Astrocyte (in vitro differentiated cells and primary cell): ENCODE data around the gene FNDC3B. TPM values are rescaled to one million over a fixed set of nuclear protein-coding genes. Genes with fewer than 3 reads are reported as not detected.

Experiments
- DNase-seq: peaks from one replicate; pipeline ENCODE4 v3.0.0-alpha.2; 2010; ENCODE audit warnings: low read depth
- FAIRE-seq: peaks from 2 replicates; lab custom pipeline; 2011; peaks lifted over from hg19 to GRCh38; lab: Jason Lieb, UNC
- H2AFZ ChIP-seq: 2 replicates; pipeline ENCODE4 v1.6.0; 2012; ENCODE audit warnings: low read depth, low read length, inconsistent platforms
- H3K27ac ChIP-seq: 2 replicates; pipeline ENCODE4 v1.5.1; 2011; ENCODE audit warnings: low read depth, low read length, inconsistent platforms
- H3K27me3 ChIP-seq: 2 replicates; pipeline ENCODE4 v1.6.0; 2011; ENCODE audit warnings: low read length, inconsistent platforms; ENCODE audit not compliant: insufficient read depth
- H3K36me3 ChIP-seq: 2 replicates; pipeline ENCODE4 v1.5.1; 2011; ENCODE audit warnings: low read length, inconsistent platforms; ENCODE audit not compliant: insufficient read depth
- H3K4me1 ChIP-seq: 2 replicates; pipeline ENCODE4 v1.5.1; 2011; ENCODE audit warnings: low read length, inconsistent platforms; ENCODE audit not compliant: insufficient read depth
- H3K4me2 ChIP-seq: 2 replicates; pipeline ENCODE4 v1.6.0; 2012; ENCODE audit warnings: low read length, inconsistent platforms
- H3K4me3 ChIP-seq: 2 replicates; pipeline ENCODE4 v1.5.1; 2011; ENCODE audit warnings: low read depth, mild to moderate bottlenecking, low read length, inconsistent platforms; ENCODE audit not compliant: insufficient read depth
- H3K79me2 ChIP-seq: 2 replicates; pipeline ENCODE4 v1.6.0; 2012; ENCODE audit warnings: mild to moderate bottlenecking, low read length, inconsistent platforms; ENCODE audit not compliant: insufficient read depth
- H3K9ac ChIP-seq: 2 replicates; pipeline ENCODE4 v1.6.0; 2012; ENCODE audit warnings: mild to moderate bottlenecking, low read length, inconsistent platforms
- H3K9me3 ChIP-seq: 2 replicates; pipeline ENCODE4 v1.5.1; 2012; ENCODE audit warnings: low read depth, mild to moderate bottlenecking, low read length, inconsistent platforms; ENCODE audit not compliant: insufficient read depth
- H4K20me1 ChIP-seq: 2 replicates; pipeline ENCODE4 v1.6.0; 2012; ENCODE audit warnings: low read length, inconsistent platforms; ENCODE audit not compliant: insufficient read depth
- H3K27ac Mint-ChIP-seq: one replicate; pipeline ENCODE4 v1.8.0; 2021; ENCODE audit warnings: mild to moderate bottlenecking, mixed read lengths; ENCODE audit not compliant: unreplicated experiment
- H3K27me3 Mint-ChIP-seq: one replicate; pipeline ENCODE4 v1.8.0; 2021; ENCODE audit warnings: low read depth, mixed read lengths; ENCODE audit not compliant: unreplicated experiment
- H3K36me3 Mint-ChIP-seq: one replicate; pipeline ENCODE4 v1.8.0; 2021; ENCODE audit warnings: low read depth, mixed read lengths; ENCODE audit not compliant: unreplicated experiment
- H3K4me1 Mint-ChIP-seq: one replicate; pipeline ENCODE4 v1.8.0; 2021; ENCODE audit warnings: low read depth, mixed read lengths; ENCODE audit not compliant: unreplicated experiment
- H3K4me3 Mint-ChIP-seq: one replicate; pipeline ENCODE4 v1.8.0; 2021; ENCODE audit warnings: mild to moderate bottlenecking, moderate library complexity, mixed read lengths; ENCODE audit not compliant: unreplicated experiment
- H3K9me3 Mint-ChIP-seq: one replicate; pipeline ENCODE4 v1.8.0; 2021; ENCODE audit warnings: mild to moderate bottlenecking, mixed read lengths; ENCODE audit not compliant: unreplicated experiment
- EZH2 ChIP-seq: IDR thresholded peaks from 2 replicates; pipeline ENCODE4 v1.6.1; 2012; ENCODE audit warnings: mild to moderate bottlenecking, low read length, inconsistent platforms; ENCODE audit not compliant: insufficient read depth
- total RNA-seq: library from RNA; stranded (reverse); gene quantifications from 2 replicates; pipeline ENCODE4 v1.2.1, GENCODE V29; 2021
- TF ChIP-seq, protein P1 (sequence below): IDR thresholded peaks from 2 replicates; pipeline ENCODE4 v1.5.1; 2011; ENCODE audit warnings: low read depth, mild to moderate bottlenecking, inconsistent platforms, low read length, moderate library complexity; ENCODE audit not compliant: insufficient read depth

The FNDC3B gene
- total RNA-seq, 1 donor from 2014 or later: 327 TPM

DNA sequence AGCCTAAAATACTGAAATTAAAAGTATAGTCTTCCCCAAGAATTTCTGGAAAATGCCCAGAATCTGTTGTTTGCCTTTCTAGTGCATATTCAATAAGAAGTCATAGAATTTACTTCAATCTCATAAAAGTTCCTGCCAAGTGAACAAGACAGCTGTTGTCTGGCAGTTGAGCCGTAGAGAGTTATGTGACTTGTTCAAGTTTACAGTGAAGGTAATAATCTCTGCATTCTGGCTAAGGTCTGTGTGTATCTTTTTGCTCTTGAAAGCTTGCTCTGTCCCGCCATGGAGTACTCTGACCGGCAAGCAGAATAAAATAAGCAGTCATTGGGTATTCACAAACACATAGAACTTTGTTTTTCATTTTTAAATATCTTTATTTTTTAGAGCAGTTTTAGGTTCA is 331.0 kb downstream of the FNDC3B start:
- no peak for FAIRE-seq
- H3K36me3 ChIP-seq: peaks cover 33% of the 10 kb centered on the region
- Mint-ChIP-seq H3K27ac (peak overlapping the region; percentile 11), H3K36me3 (peaks cover 26% of the 10 kb centered on the region), H3K4me3 (no peak overlapping the region), H3K27me3 (no peaks in the 10 kb centered on the region), H3K9me3 (no peaks in the 10 kb centered on the region), H3K4me1 (peaks cover 8% of the 10 kb centered on the region)
- no peak overlapping the region for H2AFZ ChIP-seq
- no peak overlapping the region for H3K4me2 ChIP-seq
- H3K4me1 ChIP-seq: peaks cover 4% of the 10 kb centered on the region
- H3K79me2 ChIP-seq: peaks cover 4% of the 10 kb centered on the region
- no peaks in the 10 kb centered on the region for H3K9me3 ChIP-seq
- H3K27ac ChIP-seq: no peak overlapping the region
- H4K20me1 ChIP-seq: peaks cover 58% of the 10 kb centered on the region
- no peak for TF ChIP-seq EZH2
- TF ChIP-seq, protein P1, sequence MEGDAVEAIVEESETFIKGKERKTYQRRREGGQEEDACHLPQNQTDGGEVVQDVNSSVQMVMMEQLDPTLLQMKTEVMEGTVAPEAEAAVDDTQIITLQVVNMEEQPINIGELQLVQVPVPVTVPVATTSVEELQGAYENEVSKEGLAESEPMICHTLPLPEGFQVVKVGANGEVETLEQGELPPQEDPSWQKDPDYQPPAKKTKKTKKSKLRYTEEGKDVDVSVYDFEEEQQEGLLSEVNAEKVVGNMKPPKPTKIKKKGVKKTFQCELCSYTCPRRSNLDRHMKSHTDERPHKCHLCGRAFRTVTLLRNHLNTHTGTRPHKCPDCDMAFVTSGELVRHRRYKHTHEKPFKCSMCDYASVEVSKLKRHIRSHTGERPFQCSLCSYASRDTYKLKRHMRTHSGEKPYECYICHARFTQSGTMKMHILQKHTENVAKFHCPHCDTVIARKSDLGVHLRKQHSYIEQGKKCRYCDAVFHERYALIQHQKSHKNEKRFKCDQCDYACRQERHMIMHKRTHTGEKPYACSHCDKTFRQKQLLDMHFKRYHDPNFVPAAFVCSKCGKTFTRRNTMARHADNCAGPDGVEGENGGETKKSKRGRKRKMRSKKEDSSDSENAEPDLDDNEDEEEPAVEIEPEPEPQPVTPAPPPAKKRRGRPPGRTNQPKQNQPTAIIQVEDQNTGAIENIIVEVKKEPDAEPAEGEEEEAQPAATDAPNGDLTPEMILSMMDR: no peak
- no peak overlapping the region for H3K4me3 ChIP-seq
- H3K9ac ChIP-seq: no peak overlapping the region
- H3K27me3 ChIP-seq: no peaks in the 10 kb centered on the region
- no peak for DNase-seq

DNA sequence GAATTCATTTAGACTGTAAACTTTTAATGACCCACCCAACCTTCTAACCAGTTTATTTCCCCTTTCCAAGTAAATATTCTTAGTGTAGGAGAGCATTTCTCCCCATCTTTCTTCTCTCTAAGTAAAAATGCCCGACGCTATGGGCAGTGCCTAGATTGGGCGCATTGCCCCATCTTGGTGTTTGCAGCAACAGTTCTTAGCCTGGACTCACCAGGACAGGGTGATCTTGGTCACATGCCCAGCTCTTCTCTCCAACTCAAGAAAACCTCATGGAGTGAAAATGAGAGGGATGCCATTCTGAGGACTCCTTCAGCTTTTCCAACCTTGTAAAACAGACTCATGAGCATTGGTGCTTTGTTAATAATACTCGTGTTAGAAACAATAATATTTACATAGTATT is 332.2 kb downstream of the FNDC3B start:
- TF ChIP-seq, protein P1: no peak
- no peak for TF ChIP-seq EZH2
- no peak for DNase-seq
- H3K27me3 Mint-ChIP-seq: no peaks in the 10 kb centered on the region
- H3K36me3 Mint-ChIP-seq: peaks cover 27% of the 10 kb centered on the region
- no peak overlapping the region for H3K4me3 Mint-ChIP-seq
- no peak for FAIRE-seq
- Histone ChIP-seq H3K27ac (no peak overlapping the region), H2AFZ (no peak overlapping the region), H3K4me1 (peaks cover 4% of the 10 kb centered on the region), H3K27me3 (no peaks in the 10 kb centered on the region), H3K9ac (no peak overlapping the region), H4K20me1 (peaks cover 59% of the 10 kb centered on the region), H3K9me3 (no peaks in the 10 kb centered on the region), H3K36me3 (peaks cover 29% of the 10 kb centered on the region), H3K4me3 (no peak overlapping the region), H3K4me2 (no peak overlapping the region), H3K79me2 (peaks cover 4% of the 10 kb centered on the region)
- H3K27ac Mint-ChIP-seq: peak overlapping the region; percentile 6
- H3K4me1 Mint-ChIP-seq: peaks cover 13% of the 10 kb centered on the region
- no peaks in the 10 kb centered on the region for H3K9me3 Mint-ChIP-seq

DNA sequence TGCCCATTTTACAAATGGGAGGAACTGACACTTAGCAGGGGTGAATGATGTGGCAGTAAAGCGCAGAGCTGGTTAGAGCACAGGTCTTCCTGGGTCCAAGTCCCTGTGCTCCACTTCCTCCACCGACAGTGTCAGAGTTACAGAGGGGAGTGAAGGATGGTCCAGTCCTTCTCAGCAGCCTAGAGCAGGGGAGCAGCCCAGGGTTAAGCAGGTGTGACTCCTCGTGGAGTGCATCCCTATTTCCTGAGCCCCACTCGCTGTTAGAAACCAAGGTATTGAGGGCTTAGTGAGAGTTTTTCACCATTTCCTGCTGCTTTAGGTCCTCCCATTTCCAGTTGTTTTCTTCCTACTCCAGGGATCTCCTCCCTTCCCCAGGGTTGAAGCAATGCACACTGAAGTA is 333.5 kb downstream of the FNDC3B start:
- no peak overlapping the region for H3K27ac ChIP-seq
- H3K4me3 ChIP-seq: no peak overlapping the region
- Mint-ChIP-seq H3K27me3 (no peaks in the 10 kb centered on the region), H3K27ac (no peak overlapping the region), H3K9me3 (no peaks in the 10 kb centered on the region), H3K4me3 (no peak overlapping the region), H3K4me1 (peaks cover 18% of the 10 kb centered on the region), H3K36me3 (peaks cover 25% of the 10 kb centered on the region)
- no peak overlapping the region for H3K4me2 ChIP-seq
- H2AFZ ChIP-seq: no peak overlapping the region
- no peak overlapping the region for H3K9ac ChIP-seq
- DNase-seq (no peak), FAIRE-seq (no peak)
- peaks cover 4% of the 10 kb centered on the region for H3K79me2 ChIP-seq
- TF ChIP-seq, protein P1: no peak
- no peak for TF ChIP-seq EZH2
- H3K36me3 ChIP-seq: peaks cover 40% of the 10 kb centered on the region
- no peaks in the 10 kb centered on the region for H3K9me3 ChIP-seq
- peaks cover 4% of the 10 kb centered on the region for H3K4me1 ChIP-seq
- H3K27me3 ChIP-seq: no peaks in the 10 kb centered on the region
- peaks cover 46% of the 10 kb centered on the region for H4K20me1 ChIP-seq
